ENCODE results near the gene ASCC3. TPM values are rescaled to one million over a fixed set of nuclear protein-coding genes. Genes with fewer than 3 reads are reported as not detected.

ASCC3 gene
- total RNA-seq, 1 donor from 2014 or later = 12.7 TPM

GRCh38 chr6:100460650-100461204 lies 420.4 kb downstream of the ASCC3 start:
- Histone ChIP-seq H3K9me3 (no peaks in the 10 kb centered on the region), H3K4me1 (peaks cover 0 to 8% of the 10 kb centered on the region in 2 donors), H3K27ac (no peak overlapping the region), H3K36me3 (no peaks in the 10 kb centered on the region), H3K4me3 (no peak overlapping the region), H3K27me3 (peaks cover 82% of the 10 kb centered on the region)
- TF ChIP-seq CTCF (IDR thresholded peaks at IDR 0.05) = no peak
- intact Hi-C loops (cut with DNase I) = loop anchor here (5.0 to 10.0 kb wide), 3 partner anchors 47 to 1628 kb away; partner anchors contain the start of gene POU3F2
- no peak for DNase-seq (ENCODE audit: low spot score in 2 of 2)

- peaks cover 0 to 4% of the 10 kb centered on the region in 2 donors for H3K4me1 ChIP-seq
- TF ChIP-seq CTCF (IDR thresholded peaks at IDR 0.05) = no peak
- H3K9me3 ChIP-seq = no peaks in the 10 kb centered on the region
- peaks cover 87% of the 10 kb centered on the region for H3K27me3 ChIP-seq
- no peak overlapping the region for H3K27ac ChIP-seq
- H3K4me3 ChIP-seq = no peak overlapping the region
- intact Hi-C loops (cut with DNase I) = loop anchor here (5.0 to 10.0 kb wide), 3 partner anchors 48 to 1627 kb away; partner anchors contain the start of gene POU3F2
- DNase-seq (ENCODE audit: low spot score in 2 of 2) = no peak
- no peaks in the 10 kb centered on the region for H3K36me3 ChIP-seq
These were observed 421.4 kb downstream of the ASCC3 start for GRCh38 chr6:100459592-100460184.

GRCh38 chr6:100458841-100459591 lies 422.1 kb downstream of the ASCC3 start:
- Histone ChIP-seq H3K9me3 (no peaks in the 10 kb centered on the region), H3K36me3 (no peaks in the 10 kb centered on the region), H3K27me3 (peaks cover 85% of the 10 kb centered on the region), H3K4me1 (peaks cover 0 to 4% of the 10 kb centered on the region in 2 donors), H3K27ac (no peak overlapping the region), H3K4me3 (no peak overlapping the region)
- DNase-seq (ENCODE audit: low spot score in 2 of 2) = no peak
- TF ChIP-seq CTCF (IDR thresholded peaks at IDR 0.05) = no peak
- intact Hi-C loops (cut with DNase I) = no loop called here

Measured in ascending aorta (tissue), 2 donors.